GM19328 (cell line): ENCODE results near the gene DHTKD1.

Source experiments
- ATAC-seq: cut with Tn5 transposase; IDR thresholded peaks from one replicate; pipeline ENCODE4 v1.9.1; 2021; ENCODE audit warnings: mild to moderate bottlenecking, moderate library complexity; ENCODE audit not compliant: unreplicated experiment

The DHTKD1 gene, protein sequence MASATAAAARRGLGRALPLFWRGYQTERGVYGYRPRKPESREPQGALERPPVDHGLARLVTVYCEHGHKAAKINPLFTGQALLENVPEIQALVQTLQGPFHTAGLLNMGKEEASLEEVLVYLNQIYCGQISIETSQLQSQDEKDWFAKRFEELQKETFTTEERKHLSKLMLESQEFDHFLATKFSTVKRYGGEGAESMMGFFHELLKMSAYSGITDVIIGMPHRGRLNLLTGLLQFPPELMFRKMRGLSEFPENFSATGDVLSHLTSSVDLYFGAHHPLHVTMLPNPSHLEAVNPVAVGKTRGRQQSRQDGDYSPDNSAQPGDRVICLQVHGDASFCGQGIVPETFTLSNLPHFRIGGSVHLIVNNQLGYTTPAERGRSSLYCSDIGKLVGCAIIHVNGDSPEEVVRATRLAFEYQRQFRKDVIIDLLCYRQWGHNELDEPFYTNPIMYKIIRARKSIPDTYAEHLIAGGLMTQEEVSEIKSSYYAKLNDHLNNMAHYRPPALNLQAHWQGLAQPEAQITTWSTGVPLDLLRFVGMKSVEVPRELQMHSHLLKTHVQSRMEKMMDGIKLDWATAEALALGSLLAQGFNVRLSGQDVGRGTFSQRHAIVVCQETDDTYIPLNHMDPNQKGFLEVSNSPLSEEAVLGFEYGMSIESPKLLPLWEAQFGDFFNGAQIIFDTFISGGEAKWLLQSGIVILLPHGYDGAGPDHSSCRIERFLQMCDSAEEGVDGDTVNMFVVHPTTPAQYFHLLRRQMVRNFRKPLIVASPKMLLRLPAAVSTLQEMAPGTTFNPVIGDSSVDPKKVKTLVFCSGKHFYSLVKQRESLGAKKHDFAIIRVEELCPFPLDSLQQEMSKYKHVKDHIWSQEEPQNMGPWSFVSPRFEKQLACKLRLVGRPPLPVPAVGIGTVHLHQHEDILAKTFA

GRCh38 chr10:12068449-12069269 lies at the start of gene DHTKD1:
Gene DHTKD1, plus strand, starts transcription at chr10:12068954. Its CDS starts 80 bp downstream, at chr10:12069034.
- ATAC-seq, result peak; percentile 98

DNA sequence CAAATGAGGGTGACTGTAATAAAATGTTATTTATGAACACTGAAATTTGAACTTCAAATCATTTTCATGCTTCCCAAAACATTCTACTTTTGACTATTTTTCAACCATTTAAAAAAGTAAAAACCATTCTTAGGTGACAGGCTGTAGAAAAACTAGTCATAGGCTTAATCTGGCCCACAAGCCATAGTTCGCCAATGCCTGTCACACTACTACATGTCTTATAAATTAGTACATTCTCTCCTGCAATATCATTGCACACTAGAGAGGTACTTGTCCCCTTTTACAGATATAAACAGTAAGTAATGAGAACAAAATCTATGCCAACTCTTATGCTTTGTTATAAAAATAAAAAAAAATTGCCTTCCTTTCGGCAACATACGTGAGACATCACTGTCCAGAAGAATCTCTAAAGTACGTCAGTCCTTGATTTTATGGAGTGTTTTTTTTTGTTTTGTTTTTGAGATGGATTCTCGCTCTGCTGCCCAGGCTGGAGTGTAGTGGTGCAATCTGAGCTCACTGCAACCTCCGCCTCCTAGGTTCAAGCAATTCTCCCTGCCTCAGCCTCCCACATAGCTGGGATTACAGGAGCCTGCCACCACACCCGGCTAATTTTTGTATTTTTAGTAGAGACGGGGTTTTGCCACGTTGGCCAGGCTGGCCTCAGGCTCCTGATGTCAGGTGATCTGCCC lies 49.3 kb upstream of the DHTKD1 start:
- ATAC-seq, result no peak

GRCh38 chr10:12020574-12020973 lies 48.2 kb upstream of the DHTKD1 start:
- no peak for ATAC-seq

GRCh38 chr10:12022580-12023257 lies 46.0 kb upstream of the DHTKD1 start:
- ATAC-seq, result no peak

DNA sequence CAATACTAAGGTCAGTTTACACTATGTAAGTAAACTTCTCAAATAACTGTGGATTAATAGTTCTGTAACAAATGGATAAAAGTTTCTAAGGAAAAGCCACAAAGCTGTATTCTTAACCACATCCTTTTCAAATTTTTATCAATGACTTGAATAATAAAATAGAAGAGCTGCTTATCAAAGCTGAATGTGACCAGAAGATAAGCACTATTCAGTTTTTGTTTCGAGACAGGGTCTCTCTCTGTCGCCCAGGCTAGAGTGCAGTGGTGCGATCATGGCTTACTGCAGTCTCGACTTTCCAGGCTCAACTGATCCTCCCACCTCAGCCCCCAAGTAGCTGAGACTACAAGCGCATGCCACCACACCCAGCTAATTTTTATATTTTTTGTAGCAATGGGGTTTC lies 43.2 kb upstream of the DHTKD1 start:
- ATAC-seq, result no peak

GRCh38 chr10:12027539-12027938 lies 41.2 kb upstream of the DHTKD1 start:
- ATAC-seq, result no peak

GRCh38 chr10:12031404-12031803 lies 37.4 kb upstream of the DHTKD1 start:
- ATAC-seq, result no peak

DNA sequence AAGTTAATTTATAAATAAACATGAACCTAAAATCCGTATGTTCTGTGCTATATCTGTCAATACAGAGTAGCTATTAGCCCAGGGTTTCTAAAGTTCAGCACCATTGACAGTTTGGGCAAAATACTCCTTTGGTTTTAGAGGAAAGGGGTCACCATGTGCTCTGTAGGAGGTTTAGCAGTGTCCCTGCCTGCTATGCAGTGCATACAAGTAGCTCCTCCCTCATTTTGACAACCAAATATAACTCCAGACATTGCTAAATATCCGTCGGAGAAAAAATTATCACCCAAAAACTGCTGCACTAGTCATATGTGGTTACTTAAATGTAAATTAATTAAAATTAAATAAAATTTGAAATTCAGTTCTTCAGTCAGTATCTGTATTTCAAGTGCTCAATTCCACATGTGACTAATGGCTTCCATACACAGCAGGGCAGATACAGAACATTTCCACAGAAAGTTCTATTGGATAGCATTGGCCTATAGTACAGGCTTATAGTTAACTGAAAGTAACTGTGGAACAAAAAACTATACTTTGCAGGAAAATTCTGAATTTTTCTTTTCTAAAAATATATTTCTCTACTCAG lies 32.6 kb upstream of the DHTKD1 start:
- no peak for ATAC-seq

- ATAC-seq, result no peak
These were observed 26.9 kb upstream of the DHTKD1 start for GRCh38 chr10:12041766-12042408.

- no peak for ATAC-seq
These were observed 26.4 kb upstream of the DHTKD1 start for GRCh38 chr10:12042409-12042796.

GRCh38 chr10:12042797-12043651 lies 25.7 kb upstream of the DHTKD1 start, which contains the start of gene UPF2:
Gene UPF2, minus strand, starts transcription at chr10:12042809. Its CDS starts 7,386 bp downstream, at chr10:12035423.
- ATAC-seq, result peak; percentile 45

DNA sequence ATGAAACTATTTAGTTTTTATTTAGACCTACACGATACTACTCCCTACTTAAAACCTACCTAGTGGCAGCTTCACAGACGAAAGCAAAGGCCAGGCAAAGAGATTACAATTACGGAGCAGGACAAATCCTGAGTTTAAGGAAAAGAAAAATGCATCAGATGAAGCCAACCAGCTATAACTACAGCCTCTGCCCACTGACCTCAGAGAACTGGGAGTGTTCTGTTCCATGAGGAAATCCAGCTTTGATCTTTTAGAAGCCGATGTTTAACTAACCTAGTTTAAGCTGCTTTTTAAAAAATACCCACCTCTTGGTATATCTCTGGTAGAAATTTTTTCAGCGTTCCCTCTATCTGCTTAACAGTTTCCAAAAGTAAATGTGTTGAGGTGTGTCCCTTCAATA lies 23.2 kb upstream of the DHTKD1 start:
- no peak for ATAC-seq

GRCh38 chr10:12048547-12048946 lies 20.2 kb upstream of the DHTKD1 start:
- ATAC-seq, result no peak

- ATAC-seq, result no peak
These were observed 18.2 kb upstream of the DHTKD1 start for GRCh38 chr10:12050528-12050927.

DNA sequence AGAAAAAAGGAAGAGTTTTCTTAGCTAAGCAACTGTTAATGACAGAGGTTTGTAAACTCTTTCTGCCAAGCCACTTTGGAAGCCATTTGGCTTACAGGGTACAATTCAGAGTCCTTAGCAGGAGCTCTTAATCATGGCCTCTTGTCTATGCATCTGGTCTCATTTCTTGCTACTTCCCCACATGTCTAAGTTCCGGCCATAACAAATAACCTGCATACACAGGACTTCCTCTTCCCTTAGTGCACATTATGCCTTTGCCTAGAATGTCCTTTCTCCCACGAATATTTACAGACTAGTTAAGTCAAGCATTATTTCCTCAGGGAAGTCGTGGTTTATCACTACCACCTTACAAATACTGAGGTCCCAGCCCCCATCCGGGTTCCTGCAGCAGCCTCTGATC lies 17.5 kb upstream of the DHTKD1 start:
- ATAC-seq, result no peak

DNA sequence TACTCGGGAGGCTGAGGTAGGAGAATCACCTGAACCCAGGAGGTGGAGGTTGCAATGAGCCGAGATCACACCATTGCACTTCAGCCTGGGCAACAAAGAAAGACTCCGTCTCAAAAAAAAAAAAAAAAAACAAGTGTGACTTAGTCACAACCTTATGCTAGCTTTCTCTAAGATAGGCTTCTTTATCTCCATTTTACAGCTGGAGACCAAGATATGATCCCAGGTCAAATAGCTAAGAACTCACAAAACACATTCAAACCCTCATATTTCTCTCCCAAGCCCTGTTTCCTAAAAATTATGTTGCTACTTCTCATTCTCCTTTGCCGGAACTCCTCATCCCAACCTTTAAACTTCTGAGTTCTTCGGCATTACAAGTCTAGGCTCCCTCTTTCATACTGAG lies 13.0 kb upstream of the DHTKD1 start:
- ATAC-seq, result no peak

- ATAC-seq, result no peak
These were observed 12.0 kb upstream of the DHTKD1 start for GRCh38 chr10:12056748-12057147.

DNA sequence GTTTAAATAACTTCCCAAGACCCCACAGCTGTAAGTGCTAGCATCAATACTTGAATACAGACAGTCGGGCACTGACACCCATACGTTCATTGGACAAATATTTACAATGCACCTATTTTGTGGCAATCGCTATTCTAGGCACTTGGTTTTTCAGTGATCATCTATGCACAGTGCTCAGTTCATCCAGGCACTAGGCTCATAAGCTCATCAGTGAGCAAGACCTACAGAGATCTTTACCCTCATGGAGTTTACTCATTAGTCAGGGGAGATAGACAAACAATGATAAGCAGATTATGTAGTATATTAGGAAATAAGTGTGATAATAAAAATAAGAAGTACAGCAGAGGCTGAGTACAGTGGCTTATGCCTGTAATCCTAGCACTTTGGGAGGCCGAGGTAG lies 7.6 kb upstream of the DHTKD1 start:
- ATAC-seq, result no peak
